ENCODE results near the gene TUBB8.
"Not testable (repeated sequence)": the region's sequence is repeated elsewhere in the genome, so short reads cannot be mapped to it uniquely, and the experiment has no call there.

Gene TUBB8

GRCh38 chr10:13315-13635, 35.8 kb downstream of the TUBB8 start:
- H3K4me1 ChIP-seq (ENCODE audit: control insufficient read depth, insufficient read depth, low read length); H3K9me3 ChIP-seq (ENCODE audit: control insufficient read depth, low read length); DNase-seq (ENCODE audit: low read depth); H3K9ac ChIP-seq (ENCODE audit: low read length); H3K4me3 ChIP-seq (ENCODE audit: low read length); H3K36me3 ChIP-seq (ENCODE audit: control insufficient read depth, insufficient read depth, low read length, severe bottlenecking); H3K27me3 ChIP-seq (replicated peaks; ENCODE audit: control insufficient read depth, insufficient read depth, low read length): not testable (repeated sequence)

DNA sequence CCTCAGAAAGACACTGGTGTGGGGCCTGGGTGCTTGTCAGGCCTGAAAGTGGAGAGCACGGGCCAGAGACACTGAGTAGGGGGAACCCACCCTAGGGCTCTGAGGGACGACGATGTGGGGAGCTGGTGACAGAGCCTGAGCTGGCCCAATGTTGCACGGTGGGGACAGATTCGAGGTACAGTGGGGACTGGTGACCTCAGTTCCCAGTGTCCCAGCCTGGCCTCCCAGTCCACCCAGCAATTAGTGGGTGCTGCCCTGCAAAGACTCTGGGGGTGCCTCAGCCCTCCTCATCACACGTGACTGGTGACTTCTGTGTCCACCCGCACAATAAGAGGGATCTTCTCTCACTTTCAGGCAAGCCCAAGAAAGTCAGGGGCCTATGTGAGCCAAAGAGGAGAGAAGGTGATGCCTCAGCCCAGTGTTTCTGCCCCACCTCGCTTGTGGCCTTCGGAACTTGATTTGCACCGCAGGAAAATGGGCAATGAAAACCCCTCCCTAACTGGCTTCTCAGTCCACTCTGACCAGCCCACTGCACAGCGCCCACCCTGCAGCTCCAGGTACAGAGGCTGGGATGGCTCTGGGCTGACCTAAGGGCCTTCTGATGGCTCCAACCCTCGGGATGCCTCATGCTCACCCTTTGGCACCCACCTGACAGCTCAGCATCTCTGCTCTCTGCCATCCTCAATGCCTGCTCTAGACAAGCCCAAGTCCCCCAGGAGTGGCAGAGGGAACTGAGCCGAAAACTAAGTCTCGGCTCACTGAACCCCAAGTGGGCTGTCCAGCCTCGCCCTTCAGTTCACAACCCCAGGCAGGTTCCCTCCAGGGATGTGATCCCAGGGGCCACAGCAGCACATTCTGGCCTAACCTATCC, 36.4 kb downstream of the TUBB8 start:
- H3K36me3 ChIP-seq (ENCODE audit: control insufficient read depth, insufficient read depth, low read length, severe bottlenecking); DNase-seq (ENCODE audit: low read depth); H3K27me3 ChIP-seq (replicated peaks; ENCODE audit: control insufficient read depth, insufficient read depth, low read length); H3K9ac ChIP-seq (ENCODE audit: low read length); H3K4me1 ChIP-seq (ENCODE audit: control insufficient read depth, insufficient read depth, low read length); H3K4me3 ChIP-seq (ENCODE audit: low read length); H3K9me3 ChIP-seq (ENCODE audit: control insufficient read depth, low read length): not testable (repeated sequence)

- not testable (repeated sequence) for H3K9ac ChIP-seq (ENCODE audit: low read length); H3K4me1 ChIP-seq (ENCODE audit: control insufficient read depth, insufficient read depth, low read length); H3K4me3 ChIP-seq (ENCODE audit: low read length); H3K9me3 ChIP-seq (ENCODE audit: control insufficient read depth, low read length); DNase-seq (ENCODE audit: low read depth); H3K36me3 ChIP-seq (ENCODE audit: control insufficient read depth, insufficient read depth, low read length, severe bottlenecking); H3K27me3 ChIP-seq (replicated peaks; ENCODE audit: control insufficient read depth, insufficient read depth, low read length)
Observed at GRCh38 chr10:11260-11659, 37.8 kb downstream of the TUBB8 start.

- not testable (repeated sequence) for H3K4me3 ChIP-seq (ENCODE audit: low read length); H3K27me3 ChIP-seq (replicated peaks; ENCODE audit: control insufficient read depth, insufficient read depth, low read length); H3K9me3 ChIP-seq (ENCODE audit: control insufficient read depth, low read length); H3K4me1 ChIP-seq (ENCODE audit: control insufficient read depth, insufficient read depth, low read length); H3K36me3 ChIP-seq (ENCODE audit: control insufficient read depth, insufficient read depth, low read length, severe bottlenecking); DNase-seq (ENCODE audit: low read depth); H3K9ac ChIP-seq (ENCODE audit: low read length)
Observed at GRCh38 chr10:10261-10971, 38.7 kb downstream of the TUBB8 start.

Data from adipocyte (in vitro differentiated cells).